Sigmoid colon (tissue), 7 donors: ENCODE measurements around the gene C2CD4B. TPM values are rescaled to one million over a fixed set of nuclear protein-coding genes. Genes with fewer than 3 reads are reported as not detected.

Experiments used
- DNase-seq: peaks from one replicate; pipeline ENCODE4 v3.0.0-alpha.2; 2019
- H3K27ac ChIP-seq, 4 donors: fragments of 200-600 bp; sonication (generic); one replicate each; pipeline ENCODE4 v1.5.1; 2016 to 2019; ENCODE audit warnings: mild to moderate bottlenecking in 1 of 4
- H3K27me3 ChIP-seq, 3 donors: fragments of 200-600 bp; sonication (generic); one replicate each; pipeline ENCODE4 v1.5.1; 2019; ENCODE audit warnings: mild to moderate bottlenecking in 1 of 3
- H3K36me3 ChIP-seq, 4 donors: fragments of 200-600 bp; sonication (generic); one replicate each; pipeline ENCODE4 v1.5.1; 2016 to 2019
- H3K4me1 ChIP-seq, 4 donors: fragments of 200-600 bp; sonication (generic); one replicate each; pipeline ENCODE4 v1.5.1; 2017 to 2019
- H3K4me3 ChIP-seq, 4 donors: fragments of 200-600 bp; sonication (generic); one replicate each; pipeline ENCODE4 v1.5.1; 2017 to 2019; ENCODE audit warnings: mild to moderate bottlenecking in 2 of 4, moderate library complexity in 1 of 4
- H3K9me3 ChIP-seq, 4 donors: fragments of 200-600 bp in 3 of 4; sonication (generic) in 3 of 4; one replicate each; pipeline versions ENCODE4 v1.5.1 to v1.6.1; 2013 to 2019
- CTCF ChIP-seq, 4 experiments: fragments of 450-650 bp in 3 of 4; fragments of 200-600 bp in 1 of 4; IDR thresholded peaks; one replicate each; pipeline ENCODE4 v1.5.1; 2016 to 2019; ENCODE audit warnings: antibody characterized with exemption in 4 of 4, mild to moderate bottlenecking in 3 of 4, moderate library complexity in 2 of 4
- EP300 ChIP-seq, 4 donors: sonication (generic); formaldehyde crosslinking; IDR thresholded peaks; one replicate each; pipeline ENCODE4 v1.6.1; 2017; ENCODE audit warnings: antibody characterized with exemption in 4 of 4
- POLR2A ChIP-seq, 2 donors: fragments of 450-650 bp; IDR thresholded peaks; one replicate each; pipeline ENCODE4 v1.6.1; 2016; ENCODE audit warnings: antibody characterized with exemption in 2 of 2, mild to moderate bottlenecking in 2 of 2, moderate library complexity in 2 of 2
- POLR2AphosphoS5 ChIP-seq, 4 donors: sonication (generic); formaldehyde crosslinking; IDR thresholded peaks; one replicate each; pipeline ENCODE4 v1.6.1; 2017; ENCODE audit warnings: antibody characterized with exemption in 4 of 4
- WGBS, 2 donors: extraction: QIAGEN DNeasy Blood & Tissue Kit; methylation state at CpG; one replicate each; pipeline ENCODE4 v1.1.7; 2013; 5-methylcytosine and 5-hydroxymethylcytosine counted together
- intact Hi-C: fragments of 100-400 bp; cut with DNase I; formaldehyde crosslinking; loops from one replicate; pipeline ENCODE4 v1.15.1; 2023
- polyA plus RNA-seq, 3 donors: library from polyadenylated mRNA; stranded (reverse); fragments of 200-250 nt; gene quantifications; one replicate each; pipeline ENCODE4 v1.2.3, GENCODE V29; 2013
- total RNA-seq, 4 donors: library from RNA; depleted of rRNA; stranded (reverse); fragments of >200 nt; gene quantifications; one replicate each; pipeline ENCODE4 v1.1.0, GENCODE V29; 2016
- donor health status: healthy with polysubstance abuse.
- donor health status: Bipolar disorder and iron deficiency.
- donor health status: healthy.

The C2CD4B gene
- total and polyA plus RNA-seq, 7 donors = 0.60 to 4.6 (median 1.4) TPM; not detected in 1

- Histone ChIP-seq H3K27me3 (no peaks in the 10 kb centered on the region), H3K9me3 (peaks cover 0 to 3% (median 1%) of the 10 kb centered on the region in 4 donors), H3K4me1 (no peaks in the 10 kb centered on the region), H3K4me3 (no peak overlapping the region), H3K27ac (no peak overlapping the region), H3K36me3 (no peaks in the 10 kb centered on the region)
- WGBS, 2 donors = 20 to 70% methylated on average over 1 of the region's 1 CpG
- no peak for DNase-seq
- TF ChIP-seq CTCF (IDR thresholded peaks at IDR 0.05) (no peak), POLR2A (IDR thresholded peaks at IDR 0.05) (no peak), POLR2AphosphoS5 (IDR thresholded peaks at IDR 0.05) (no peak), EP300 (IDR thresholded peaks at IDR 0.05) (no peak)
- intact Hi-C loops = no loop called here
Measured at GRCh38 chr15:62209322-62209721, 44.2 kb upstream of the C2CD4B start.

- intact Hi-C loops = no loop called here
- H3K4me1 ChIP-seq = no peaks in the 10 kb centered on the region
- no peaks in the 10 kb centered on the region for H3K27me3 ChIP-seq
- no peak for TF ChIP-seq POLR2AphosphoS5 (IDR thresholded peaks at IDR 0.05)
- no peak for TF ChIP-seq EP300 (IDR thresholded peaks at IDR 0.05)
- WGBS, 2 donors = 79 to 88% methylated on average over 3 of the region's 3 CpGs
- H3K36me3 ChIP-seq = no peaks in the 10 kb centered on the region
- no peak for DNase-seq
- no peak overlapping the region for H3K27ac ChIP-seq
- peaks cover 0 to 3% (median 1%) of the 10 kb centered on the region in 4 donors for H3K9me3 ChIP-seq
- H3K4me3 ChIP-seq = no peak overlapping the region
Measured at GRCh38 chr15:62208884-62209283, 43.8 kb upstream of the C2CD4B start.

GRCh38 chr15:62208367-62208766 is 43.3 kb upstream of the C2CD4B start:
- intact Hi-C loops = no loop called here
- DNase-seq = no peak
- no peak overlapping the region for H3K4me3 ChIP-seq
- no peaks in the 10 kb centered on the region for H3K4me1 ChIP-seq
- H3K9me3 ChIP-seq = peaks cover 0 to 3% (median 1%) of the 10 kb centered on the region in 4 donors
- no peaks in the 10 kb centered on the region for H3K36me3 ChIP-seq
- no peaks in the 10 kb centered on the region for H3K27me3 ChIP-seq
- no peak overlapping the region for H3K27ac ChIP-seq
- TF ChIP-seq EP300 (IDR thresholded peaks at IDR 0.05) (no peak), CTCF (IDR thresholded peaks at IDR 0.05) (no peak), POLR2A (IDR thresholded peaks at IDR 0.05) (no peak), POLR2AphosphoS5 (IDR thresholded peaks at IDR 0.05) (no peak)
- WGBS, 2 donors = 92 to 93% methylated on average over 9 of the region's 9 CpGs

- Histone ChIP-seq H3K36me3 (no peaks in the 10 kb centered on the region), H3K4me3 (no peak overlapping the region), H3K27ac (no peak overlapping the region), H3K9me3 (no peaks in the 10 kb centered on the region), H3K4me1 (no peaks in the 10 kb centered on the region), H3K27me3 (peaks cover 0 to 4% (median 0%) of the 10 kb centered on the region in 3 donors)
- WGBS, 2 donors = 73 to 82% methylated on average over 2 of the region's 2 CpGs
- TF ChIP-seq CTCF (IDR thresholded peaks at IDR 0.05) = no peak
- TF ChIP-seq POLR2A (IDR thresholded peaks at IDR 0.05) = no peak
- no peak for TF ChIP-seq POLR2AphosphoS5 (IDR thresholded peaks at IDR 0.05)
- no peak for TF ChIP-seq EP300 (IDR thresholded peaks at IDR 0.05)
- intact Hi-C loops = no loop called here
- DNase-seq = no peak
Measured at GRCh38 chr15:62190675-62191074, 25.6 kb upstream of the C2CD4B start.

GRCh38 chr15:62190274-62190673 is 25.2 kb upstream of the C2CD4B start:
- Histone ChIP-seq H3K27me3 (peaks cover 0 to 4% (median 0%) of the 10 kb centered on the region in 3 donors), H3K4me1 (no peaks in the 10 kb centered on the region), H3K27ac (no peak overlapping the region), H3K9me3 (no peaks in the 10 kb centered on the region), H3K36me3 (no peaks in the 10 kb centered on the region), H3K4me3 (no peak overlapping the region)
- TF ChIP-seq POLR2AphosphoS5 (IDR thresholded peaks at IDR 0.05) (no peak), POLR2A (IDR thresholded peaks at IDR 0.05) (no peak), CTCF (IDR thresholded peaks at IDR 0.05) (no peak), EP300 (IDR thresholded peaks at IDR 0.05) (no peak)
- 73 to 82% methylated on average over 2 of the region's 2 CpGs for WGBS, 2 donors
- no peak for DNase-seq
- intact Hi-C loops = no loop called here
